Activated T-helper 1 cell treated with anti-CD3 and anti-CD28 coated beads, Interleukin-2, amount 50 U/mL, for 16 hours (primary cell): ENCODE results near the gene P2RY8.
A peak's percentile ranks its signal among the peaks of the same experiment; 100 is the strongest.
"Not testable (repeated sequence)": the region's sequence is repeated elsewhere in the genome, so short reads cannot be mapped to it uniquely, and the experiment has no call there.

Experiments used
- DNase-seq, 2 donors: peaks; one replicate each; pipeline ENCODE4 v3.0.0-alpha.2; 2020; ENCODE audit warnings: low read depth in 1 of 2, low spot score in 1 of 2

The P2RY8 gene

DNA sequence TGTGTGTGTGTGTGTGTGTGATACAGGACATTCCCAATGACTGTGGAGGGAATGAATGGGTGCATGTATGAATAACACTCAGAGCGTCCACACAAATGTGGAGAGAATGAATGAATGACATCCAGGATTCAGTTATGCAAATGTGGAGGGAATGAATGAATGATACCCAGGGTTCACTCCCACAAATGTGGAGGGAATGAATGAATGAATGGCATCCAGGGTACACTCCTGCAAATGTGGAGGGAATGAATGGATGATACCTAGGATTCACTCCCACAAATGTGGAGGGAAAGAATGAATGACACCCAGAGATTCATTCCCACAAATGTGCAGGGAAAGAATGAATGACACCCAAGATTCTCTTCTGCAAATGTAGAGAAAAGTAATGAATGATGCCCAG, 48.2 kb downstream of the P2RY8 start:
- DNase-seq = no peak

DNA sequence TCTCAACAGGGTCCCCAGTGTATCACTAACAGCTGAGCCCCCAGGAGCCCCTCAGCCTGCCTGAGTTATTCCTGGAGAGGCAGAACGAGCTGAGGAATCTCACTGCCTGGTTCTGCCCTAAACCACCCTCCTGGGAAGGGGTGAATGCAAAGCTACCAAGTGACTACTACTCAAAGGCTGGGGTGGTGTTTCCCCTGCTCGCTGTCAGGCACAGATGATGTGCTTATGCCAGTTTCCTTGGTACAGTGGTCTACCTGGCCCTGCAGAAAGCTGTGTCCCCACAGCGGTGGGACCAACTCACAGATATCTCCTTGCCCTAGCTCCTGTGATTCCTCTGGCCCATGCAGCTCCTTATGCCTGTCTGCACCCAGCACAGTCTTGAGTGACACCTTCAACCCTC, 48.8 kb downstream of the P2RY8 start:
- no peak for DNase-seq

DNA sequence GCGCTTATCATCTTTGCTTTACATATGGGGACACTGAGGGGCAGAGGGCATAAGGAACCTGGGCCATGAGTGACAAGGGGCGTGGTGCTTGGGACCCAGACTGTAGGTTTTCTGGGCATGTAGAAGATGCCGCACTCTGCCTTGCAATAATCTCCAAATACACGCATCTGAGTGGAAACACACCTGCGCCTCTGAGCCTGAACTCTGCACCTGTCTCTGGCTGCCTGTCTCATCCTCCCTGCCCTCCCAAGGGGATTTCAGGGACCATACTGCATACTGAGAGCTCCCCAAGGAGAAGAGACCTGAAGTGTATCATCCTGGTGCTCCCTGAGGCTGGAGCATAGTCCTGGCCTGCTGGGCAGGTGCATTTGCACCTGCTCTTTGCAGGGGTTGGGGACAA, 49.6 kb downstream of the P2RY8 start:
- no peak for DNase-seq

DNA sequence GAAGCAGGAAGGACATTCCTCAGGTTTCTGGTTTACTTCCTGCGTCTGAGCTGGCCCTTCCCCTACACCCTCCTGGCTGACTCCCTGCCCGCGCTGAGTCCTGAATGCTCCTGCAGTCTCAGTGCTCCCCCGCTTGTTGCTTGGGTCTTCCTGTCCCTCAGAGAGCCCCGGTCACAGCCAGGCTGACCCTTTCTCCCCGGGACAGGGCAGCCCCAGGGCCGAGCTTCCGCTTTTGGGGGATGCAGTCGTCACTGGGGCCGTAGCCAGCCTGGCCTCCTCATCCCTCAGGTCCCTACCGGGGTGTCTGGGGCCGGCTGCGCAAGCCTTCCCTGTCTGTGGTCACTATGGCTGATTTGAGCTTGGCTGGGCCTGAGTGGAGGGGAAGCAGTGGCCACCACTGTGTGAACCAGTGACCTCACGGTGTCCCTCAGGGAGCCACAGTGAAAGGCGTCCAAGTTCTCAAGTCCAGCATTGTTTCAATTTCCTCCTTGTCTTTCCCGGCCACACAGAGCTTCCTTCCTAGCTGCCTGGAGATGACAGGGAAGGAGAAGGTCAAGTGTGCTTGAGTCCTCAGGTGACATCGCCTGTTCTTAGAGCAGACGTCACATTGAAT, 50.1 kb downstream of the P2RY8 start:
- no peak for DNase-seq

DNA sequence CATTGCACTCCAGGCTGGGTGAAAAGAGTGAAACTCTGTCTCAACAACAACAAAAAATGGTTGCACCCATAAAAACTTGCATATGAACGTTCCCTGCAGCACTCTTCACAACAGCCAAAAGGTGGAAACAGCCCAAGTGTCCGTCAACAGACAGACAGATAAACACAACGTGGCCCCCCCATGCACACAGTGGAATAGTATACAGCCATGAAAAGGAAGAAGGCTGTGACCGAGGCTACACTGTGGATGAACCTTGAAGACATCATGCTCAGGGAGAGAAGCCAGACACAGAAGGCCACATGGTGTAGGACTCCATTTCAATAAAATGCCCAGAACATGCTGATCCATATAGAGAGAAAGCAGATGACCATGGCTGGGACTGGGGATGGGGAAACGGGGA, 50.8 kb downstream of the P2RY8 start:
- no peak for DNase-seq

DNA sequence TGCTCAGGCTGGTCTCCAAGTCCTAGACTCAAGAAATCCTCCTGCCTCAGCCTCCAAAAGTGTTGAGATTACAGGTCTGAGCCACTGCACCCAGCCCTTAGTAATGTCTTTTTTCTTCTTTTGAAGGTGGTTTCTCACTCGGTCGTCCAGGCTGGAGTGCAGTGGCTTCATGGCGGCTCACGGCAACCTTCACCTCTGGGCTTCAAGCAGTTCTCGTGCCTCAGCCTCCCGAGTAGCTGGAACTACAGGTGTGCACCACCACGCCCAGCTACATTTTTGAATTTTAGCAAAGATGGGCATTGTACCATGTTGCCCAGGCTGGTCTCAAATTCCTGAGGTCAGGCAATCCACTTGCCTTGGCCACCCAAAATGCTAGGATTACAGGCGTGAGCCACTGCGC, 52.0 kb downstream of the P2RY8 start:
- no peak for DNase-seq

DNA sequence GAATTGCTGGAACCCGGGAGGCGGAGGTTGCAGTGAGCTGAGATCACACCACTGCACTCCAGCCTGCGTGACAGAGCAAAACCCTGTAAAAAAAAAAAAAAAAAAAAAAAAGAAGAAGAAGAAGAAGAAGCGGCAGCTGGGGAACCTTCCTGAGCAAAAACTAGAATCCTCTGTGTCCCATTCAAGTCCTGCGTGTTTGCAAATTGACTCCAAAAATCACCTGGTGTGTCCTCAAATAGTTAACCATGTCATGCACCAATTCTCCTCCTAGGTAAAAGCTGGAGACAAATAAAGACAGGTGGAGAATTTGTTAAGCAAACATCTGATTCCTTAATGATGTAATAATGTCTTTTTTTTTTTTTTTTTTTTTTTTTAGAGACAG, 52.4 kb downstream of the P2RY8 start:
- DNase-seq = no peak

DNA sequence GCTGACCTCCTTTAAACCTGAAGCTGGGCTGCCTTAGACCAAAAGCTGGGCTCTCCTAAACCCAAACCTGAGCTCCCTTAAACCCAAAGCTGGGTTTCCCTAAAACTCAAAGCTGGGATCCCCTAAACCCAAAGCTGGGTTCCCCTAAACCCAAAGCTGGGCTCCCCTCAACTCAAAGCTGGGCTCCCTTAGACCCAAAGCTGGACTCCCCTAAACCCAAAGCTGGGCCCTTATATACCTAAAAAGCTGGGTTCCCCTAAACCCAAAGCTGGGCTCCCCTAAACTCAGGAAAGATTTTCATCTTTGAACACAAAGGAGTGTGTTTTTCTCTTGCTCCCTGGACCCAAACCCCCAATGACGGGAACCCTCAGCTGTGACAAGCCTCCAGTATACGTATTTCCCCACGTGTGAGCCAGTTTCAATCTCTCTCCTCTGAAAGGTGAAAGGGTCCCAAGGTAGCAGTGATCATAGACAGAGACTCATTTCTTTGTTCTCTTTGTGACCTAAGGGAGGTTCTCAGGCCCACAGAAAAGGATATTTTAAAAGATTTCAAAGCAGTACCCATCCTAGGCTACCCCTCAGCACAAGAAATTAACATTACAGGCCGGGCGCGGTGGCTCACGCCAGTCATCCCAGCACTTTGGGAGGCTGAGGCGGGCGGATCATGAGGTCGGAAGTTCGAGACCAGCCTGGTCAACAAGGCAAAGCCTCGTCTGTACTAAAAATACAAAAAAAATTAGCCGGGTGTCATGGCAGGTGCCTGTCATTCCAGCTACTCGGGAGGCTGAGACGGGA, 52.9 kb downstream of the P2RY8 start:
- DNase-seq = no peak

DNA sequence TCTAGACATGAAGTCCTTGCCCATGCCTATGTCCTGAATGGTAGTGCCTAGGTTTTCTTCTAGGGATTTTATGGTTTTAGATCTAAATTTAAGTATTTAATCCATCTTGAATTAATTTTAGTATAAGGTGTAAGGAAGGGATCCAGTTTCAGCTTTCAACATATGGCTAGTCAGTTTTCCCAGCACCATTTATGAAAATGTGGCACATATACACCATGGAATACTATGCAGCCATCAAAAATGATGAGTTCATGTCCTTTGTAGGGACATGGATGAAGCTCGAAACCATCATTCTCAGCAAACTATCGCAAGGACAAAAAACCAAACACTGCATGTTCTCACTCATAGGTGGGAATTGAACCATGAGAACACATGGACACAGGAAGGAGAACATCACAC, 54.5 kb downstream of the P2RY8 start:
- not testable (repeated sequence) for DNase-seq

DNA sequence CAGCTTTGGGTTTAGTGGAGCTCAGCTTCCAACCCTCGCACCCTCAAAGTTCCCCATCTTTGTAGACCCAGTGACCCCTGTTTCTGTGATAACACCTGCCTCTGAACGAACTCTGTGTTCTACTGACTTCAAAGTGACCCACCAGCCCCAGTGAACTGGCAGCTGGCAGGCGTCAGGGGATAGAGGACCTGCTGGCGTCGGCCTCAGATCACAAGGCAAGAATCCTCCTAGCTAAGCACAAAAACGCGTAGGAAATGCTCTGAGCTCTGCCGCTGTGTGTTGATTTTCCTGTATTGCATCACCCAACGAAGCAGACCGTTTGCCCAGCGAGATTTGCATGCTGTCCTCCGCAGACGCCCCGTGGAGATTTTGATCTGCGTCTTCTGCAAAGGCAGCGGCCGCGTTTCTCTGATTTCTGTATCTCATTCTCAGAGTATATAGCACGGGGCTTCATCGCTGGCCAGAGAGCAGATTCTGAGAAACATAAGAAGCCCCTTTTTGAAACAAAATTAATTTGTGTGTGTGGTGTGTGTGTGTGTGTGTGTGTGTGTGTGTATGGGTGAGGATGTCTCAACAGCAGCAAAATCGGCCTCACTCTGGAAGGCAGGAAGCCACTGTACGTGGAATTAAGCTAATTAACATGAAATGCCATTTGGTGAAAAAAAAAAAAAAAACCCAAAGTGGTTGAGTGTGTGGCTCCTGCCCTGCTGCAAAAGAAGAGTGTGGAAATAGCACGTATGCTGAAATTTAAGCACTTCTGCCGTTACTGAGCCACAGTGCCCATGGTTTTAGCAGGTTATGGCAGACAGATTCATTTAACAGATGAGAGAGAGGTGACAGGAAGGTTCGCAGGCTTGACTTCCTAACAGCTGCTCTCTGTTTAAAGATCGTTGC, 55.1 kb downstream of the P2RY8 start:
- peak; percentile 41 to 59 for DNase-seq

DNA sequence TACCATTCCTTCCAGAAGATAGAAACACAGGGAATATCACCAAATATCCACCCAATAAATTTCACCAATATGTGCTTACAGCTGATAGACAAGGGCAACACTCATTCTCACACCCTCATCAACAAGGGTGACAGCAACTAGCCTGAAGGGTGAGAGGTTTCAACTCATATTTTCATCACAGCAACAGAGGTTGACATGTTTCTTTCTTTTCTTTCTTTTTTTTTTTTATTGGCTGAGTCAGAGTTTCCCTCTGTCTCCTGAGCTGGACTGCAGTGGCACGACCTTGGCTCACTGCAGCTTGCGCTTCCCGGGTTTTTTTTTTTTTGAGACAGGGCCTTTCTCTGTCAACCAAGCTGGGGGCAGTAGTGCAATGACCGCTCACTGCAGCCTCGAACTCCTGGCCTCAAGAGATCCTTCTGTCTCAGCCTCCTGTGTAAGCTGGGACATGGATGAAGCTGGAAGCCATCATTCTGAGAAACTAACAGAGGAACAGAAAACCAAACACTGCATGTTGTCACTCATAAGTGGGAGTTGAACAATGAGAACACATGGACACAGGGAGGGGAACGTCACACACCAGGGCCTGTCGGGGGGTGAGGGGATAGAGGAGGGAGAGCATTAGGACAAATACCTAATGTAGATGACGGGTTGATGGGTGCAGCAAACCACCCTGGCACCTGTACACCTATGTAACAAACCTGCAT, 56.8 kb downstream of the P2RY8 start:
- no peak for DNase-seq

DNA sequence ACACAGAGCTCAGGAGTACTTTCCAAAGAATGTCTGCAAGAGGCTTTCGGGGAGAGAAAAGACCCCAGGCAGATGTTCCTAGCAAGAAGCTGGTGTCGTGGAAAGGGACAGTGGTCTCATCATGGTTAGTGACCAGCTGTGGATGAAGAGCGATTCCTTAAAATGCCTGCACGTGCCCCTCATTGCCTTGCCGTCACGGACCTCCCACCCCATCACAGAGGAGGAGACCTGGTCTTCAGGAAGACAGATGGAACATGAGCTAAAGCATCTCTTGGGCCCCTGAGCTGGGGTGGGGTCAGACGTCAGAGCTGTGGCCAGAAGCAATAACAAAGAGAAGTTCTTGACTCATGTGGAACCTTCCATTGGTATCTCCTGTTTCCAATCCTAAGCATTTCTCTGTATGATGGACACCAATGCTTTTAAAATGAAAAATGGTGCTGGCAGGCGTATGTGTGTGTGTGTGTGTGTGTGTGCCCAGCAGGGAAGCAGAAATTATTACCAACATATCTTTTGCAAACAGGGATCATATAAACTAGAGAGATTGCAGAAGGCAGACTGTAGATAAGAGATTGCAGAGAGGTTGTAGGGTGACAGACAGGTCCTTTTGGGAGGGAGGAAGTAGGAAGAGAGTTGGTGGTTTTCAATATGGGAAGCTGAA, 59.1 kb downstream of the P2RY8 start:
- no peak for DNase-seq

DNA sequence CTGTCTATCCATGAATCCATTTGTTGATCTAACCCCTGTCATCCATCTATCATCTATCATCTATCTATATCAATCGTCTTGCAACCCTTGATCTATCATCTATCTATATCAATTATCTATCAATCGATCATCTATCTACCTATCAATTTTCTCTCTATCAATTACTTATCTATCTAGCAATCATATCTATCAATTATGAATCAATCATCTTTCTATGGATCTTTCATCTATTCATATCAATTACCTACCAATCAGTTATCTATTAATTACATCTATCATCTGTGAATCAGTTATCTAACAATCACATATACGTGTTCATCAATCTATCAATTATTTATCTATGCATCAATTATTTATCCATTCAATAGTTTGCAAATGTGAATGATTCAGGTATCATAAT, 59.8 kb downstream of the P2RY8 start:
- DNase-seq = no peak

DNA sequence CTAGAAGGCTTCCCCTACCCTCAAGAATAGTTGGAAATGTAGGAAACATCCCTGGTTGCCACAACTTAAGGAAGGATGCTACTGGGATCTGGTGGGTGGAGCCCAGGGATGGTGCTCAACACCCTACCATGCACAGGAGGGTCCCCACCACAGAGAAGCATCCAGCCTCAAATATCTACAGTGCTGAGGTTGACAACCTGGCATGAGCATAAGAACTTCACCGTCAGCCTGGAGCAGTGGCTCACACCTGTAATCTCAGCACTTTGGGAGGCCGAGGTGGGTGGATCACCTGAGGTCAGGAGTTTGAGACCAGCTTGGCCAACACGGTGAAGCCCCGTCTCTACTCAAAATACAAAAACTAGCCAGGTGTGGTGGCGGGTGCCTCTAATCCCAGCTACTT, 60.3 kb downstream of the P2RY8 start:
- no peak for DNase-seq

DNA sequence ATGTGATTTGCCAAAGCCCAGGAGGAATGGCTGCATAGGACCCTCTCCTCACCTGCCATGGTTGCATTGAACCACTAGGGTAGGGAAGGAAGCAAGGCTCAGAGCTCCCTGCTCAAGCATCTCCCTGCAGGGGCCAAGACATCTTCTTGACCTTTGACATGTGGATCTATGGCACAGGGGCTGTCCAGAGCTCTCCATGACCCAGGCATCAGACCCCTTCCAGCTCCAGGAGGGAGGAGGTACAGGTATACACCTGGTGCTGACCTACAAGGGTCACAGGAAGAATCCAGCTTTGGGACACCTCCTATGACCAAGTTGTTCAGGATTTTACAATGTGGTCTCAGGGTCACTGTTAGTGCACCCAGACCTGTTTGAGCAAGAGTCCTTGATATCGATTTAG, 61.1 kb downstream of the P2RY8 start:
- DNase-seq = no peak

DNA sequence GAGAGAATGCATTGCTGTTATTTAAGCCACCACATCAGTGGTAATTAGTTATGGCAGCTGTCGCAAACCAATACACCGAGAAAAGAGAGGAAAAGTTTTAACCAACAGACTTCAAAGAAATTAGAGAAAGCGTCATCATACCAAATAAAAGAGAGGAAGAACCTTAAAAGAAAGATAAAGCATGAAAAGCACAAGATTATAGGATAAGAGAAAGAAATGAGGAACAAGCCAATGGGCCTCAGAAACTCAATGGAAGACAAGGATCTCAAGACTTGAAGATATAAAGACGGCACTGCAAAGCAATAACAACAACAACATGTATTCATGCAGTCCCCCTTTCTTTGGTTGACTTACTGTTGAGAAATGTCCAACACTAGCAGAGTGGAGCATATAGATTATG, 61.5 kb downstream of the P2RY8 start:
- DNase-seq = no peak

DNA sequence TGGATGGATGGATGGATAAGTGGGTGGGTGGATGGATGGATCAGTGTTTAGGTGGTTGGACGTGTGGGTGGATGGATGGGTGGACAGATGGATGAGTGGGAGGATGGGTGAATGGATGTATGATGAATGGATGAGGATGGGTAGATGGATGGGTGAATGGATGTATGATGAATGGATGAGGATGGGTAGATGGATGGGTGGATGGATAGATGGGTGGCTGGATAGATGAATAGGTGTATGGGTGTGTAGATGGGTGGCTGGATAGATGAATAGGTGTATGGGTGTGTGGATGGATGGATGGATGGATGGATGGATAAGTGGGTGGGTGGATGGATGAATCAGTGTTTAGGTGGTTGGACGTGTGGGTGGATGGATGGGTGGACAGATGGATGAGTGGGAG, 62.4 kb downstream of the P2RY8 start:
- DNase-seq = not testable (repeated sequence)

DNA sequence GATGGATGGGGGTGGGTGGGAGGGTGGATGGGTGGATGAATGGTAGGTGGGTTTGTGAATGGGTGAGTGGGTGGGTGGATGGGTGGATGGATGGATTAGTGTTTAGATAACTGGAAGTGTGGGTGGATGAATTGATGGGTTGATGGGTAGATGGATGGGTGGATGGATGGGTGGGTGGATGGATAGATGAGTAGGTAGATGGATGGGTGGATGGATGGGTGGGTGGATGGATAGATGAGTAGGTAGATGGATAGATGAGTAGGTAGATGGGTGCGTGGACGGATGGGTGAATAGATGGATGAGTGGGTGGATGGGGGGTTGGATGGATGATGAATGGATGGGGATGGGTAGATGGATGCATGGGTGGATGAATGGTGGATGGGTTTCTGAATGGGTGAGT, 64.0 kb downstream of the P2RY8 start:
- DNase-seq = no peak

DNA sequence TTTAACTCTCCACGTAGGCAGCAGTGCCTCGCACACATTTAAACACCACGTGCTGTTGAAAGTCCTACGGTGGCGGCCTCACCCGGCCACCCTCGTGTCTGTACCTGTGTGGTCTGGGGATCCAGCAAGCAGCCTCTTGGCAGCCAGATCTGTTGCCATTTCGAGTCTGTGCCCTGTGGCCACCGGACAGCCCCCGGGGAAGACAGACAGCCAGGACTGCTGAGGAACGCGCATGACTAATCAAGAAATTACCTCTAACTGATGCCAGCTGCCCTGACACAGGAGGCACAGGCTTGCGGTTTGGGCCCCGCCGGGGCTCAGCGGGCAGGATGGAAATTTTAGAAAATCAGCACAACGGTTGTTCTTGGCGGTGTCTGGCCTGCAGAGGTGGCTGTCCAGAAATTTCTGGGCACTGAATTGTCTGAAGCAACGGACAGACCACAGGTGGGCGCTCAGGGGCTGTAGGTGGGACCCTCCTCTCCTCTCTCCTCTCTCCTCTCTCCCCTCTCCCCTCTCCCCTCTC, 68.7 kb downstream of the P2RY8 start:
- peak; percentile 49 to 68 for DNase-seq

DNA sequence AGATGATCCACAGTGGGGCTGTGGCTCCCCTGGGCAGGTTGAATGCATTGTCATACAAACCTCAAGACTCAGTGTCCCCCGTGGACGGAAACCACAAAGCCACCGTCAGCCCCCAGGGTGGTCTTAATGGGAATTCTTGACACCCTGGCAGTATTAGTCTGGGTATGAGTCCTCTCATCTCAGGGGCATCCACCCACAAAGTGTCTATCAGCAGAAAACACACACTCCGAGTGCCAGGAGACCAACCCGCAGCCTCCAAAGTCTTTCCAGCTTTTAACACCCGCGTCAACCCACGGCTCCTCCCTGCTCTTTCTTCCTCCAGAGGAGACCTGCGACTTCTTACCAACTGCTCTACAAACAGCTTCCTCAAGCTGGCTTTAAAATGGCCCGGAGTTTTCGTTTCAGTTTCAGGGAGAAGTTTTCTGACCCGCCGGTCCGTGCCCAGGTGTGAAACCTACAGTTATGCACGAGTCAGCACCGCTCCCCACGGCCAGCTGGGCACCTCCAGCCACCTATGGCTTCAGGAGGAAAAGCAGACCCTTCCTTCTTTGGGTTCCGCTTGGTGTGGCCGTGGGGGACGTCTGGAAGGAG, 69.9 kb downstream of the P2RY8 start:
- no peak for DNase-seq
